ENCODE results near the gene POPDC3. TPM values are rescaled to one million over a fixed set of nuclear protein-coding genes. Genes with fewer than 3 reads are reported as not detected.

Gene POPDC3
- polyA plus RNA-seq, 3 donors: 0.52 to 0.68 (median 0.67) TPM

DNA sequence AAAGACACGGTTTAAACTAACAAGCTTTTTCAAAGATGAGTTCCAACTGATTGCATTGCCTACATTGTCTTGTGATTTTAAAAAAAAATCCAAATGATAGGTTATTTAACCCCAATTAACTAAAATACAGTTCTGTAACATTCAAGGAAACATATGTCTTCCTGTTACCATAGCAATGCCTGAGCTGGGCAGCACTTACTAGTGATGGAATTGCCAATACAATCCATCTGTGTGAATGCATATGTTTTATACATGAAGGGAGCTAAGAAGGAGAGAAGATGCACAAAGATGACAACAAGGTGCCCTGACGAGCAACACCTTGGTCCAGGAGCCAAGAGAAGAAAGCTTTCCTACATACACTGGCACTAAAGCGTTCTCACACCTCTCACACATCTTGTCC is 68.7 kb downstream of the POPDC3 start:
- WGBS, 3 donors: 73 to 83% (median 82%) methylated on average over 3 of the region's 3 CpGs
- H3K27ac ChIP-seq (ENCODE audit: low read depth, low read length): no peak overlapping the region

DNA sequence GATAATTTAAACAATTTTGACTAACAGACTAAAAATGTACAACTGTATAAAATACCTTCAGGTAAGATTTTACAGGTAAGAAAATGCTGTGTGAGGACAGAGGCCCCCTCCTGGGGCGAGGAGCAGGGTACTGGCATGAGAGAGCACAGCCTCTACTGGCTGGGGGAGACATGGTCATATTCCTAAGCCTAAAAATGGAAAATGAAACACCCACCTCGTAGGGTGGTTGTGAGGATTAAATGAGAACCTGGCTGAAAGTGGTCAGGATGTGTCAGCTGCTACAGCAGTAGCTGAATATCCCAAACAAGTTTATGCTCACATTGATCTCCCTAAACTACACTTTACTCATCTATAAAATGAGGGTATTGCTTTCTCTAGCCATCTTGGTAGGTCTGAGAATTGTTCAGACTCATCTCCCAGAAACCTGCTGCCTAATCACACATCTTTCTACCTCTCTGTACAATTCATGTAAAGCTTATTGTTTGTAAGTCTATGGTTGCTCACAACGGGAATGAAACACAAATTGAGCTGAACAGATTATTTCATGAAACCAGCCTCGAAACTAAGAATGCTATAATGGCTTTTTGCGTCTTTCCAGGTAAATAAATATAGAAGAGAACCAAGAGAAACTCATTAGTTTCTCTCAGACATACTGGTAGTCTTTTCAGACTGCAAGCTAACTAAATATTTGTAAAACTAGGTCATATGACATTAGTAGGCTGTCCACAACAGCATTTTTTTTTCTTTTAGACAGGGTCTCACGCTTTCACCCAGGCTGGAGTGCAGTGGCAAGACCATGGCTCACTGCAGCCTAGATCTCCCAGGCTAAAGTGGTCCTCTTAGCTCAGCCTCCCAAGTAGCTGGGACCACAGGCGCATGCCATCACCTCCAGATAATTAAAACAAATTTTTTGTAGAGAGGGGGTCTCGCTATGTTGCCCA is 69.6 kb downstream of the POPDC3 start:
- H3K27ac ChIP-seq (ENCODE audit: low read depth, low read length): no peak overlapping the region
- 65 to 72% (median 70%) methylated on average over 8 of the region's 8 CpGs for WGBS, 3 donors

DNA sequence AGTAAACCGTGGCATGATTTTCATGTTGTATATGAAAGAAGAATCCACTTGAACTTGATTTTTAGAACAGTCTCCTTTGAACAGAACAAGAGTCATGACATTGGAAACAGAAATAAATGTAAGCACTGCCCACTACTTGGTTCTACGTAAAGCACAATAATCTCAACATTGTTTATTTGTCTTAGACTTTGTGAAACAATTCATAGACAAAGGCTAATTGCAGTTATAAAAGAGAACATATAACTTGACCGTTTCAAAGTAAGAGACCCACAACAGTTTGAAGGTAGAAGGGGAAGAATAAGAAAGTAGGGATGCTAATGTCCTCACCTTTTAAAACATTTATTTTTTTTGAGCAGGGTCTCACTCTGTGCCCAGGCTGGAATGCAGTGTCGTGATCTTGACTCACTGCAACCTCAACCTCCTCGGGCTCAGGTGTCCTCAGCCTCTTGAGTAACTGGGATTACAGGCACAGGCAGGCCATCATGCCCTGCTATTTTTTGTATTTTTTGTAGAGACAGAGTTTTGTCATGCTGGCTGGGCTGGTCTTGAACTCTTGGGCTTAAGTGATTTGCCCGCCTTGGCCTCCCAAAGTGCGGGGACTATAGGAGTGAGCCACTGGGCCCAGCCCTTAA is 71.1 kb downstream of the POPDC3 start:
- WGBS, 3 donors: 77 to 91% (median 86%) methylated on average over 7 of the region's 7 CpGs
- no peak overlapping the region for H3K27ac ChIP-seq (ENCODE audit: low read depth, low read length)

Other genes with a start within 250 kb of the POPDC3 start
- not detected for gene LIN28B, start 222.9 kb downstream of the POPDC3 start, polyA plus RNA-seq
- gene PREP, start 223.1 kb upstream of the POPDC3 start, polyA plus RNA-seq: 10 to 100 TPM; 12.6 to 19.8 (median 18.8) TPM

Data from adipose tissue (tissue), 3 donors.